Stomach (tissue), 4 donors: ENCODE data around the gene XXYLT1.

ENCODE experiments used
- POLR2A ChIP-seq, 4 donors: fragments of 450-650 bp; IDR thresholded peaks; one replicate each; pipeline ENCODE4 v1.6.1; 2016; ENCODE audit warnings: antibody characterized with exemption in 4 of 4, control low read depth in 2 of 4, mild to moderate bottlenecking in 1 of 4, moderate library complexity in 1 of 4
- TF ChIP-seq, protein P1 (sequence below), 7 experiments: fragments of 450-650 bp in 4 of 7; fragments of 200-600 bp in 3 of 7; sonication (generic) in 3 of 7; IDR thresholded peaks; one replicate each; pipeline ENCODE4 v1.5.1; 2016 to 2019; ENCODE audit warnings: antibody characterized with exemption in 7 of 7, control low read depth in 2 of 7, mild to moderate bottlenecking in 1 of 7

DNA sequence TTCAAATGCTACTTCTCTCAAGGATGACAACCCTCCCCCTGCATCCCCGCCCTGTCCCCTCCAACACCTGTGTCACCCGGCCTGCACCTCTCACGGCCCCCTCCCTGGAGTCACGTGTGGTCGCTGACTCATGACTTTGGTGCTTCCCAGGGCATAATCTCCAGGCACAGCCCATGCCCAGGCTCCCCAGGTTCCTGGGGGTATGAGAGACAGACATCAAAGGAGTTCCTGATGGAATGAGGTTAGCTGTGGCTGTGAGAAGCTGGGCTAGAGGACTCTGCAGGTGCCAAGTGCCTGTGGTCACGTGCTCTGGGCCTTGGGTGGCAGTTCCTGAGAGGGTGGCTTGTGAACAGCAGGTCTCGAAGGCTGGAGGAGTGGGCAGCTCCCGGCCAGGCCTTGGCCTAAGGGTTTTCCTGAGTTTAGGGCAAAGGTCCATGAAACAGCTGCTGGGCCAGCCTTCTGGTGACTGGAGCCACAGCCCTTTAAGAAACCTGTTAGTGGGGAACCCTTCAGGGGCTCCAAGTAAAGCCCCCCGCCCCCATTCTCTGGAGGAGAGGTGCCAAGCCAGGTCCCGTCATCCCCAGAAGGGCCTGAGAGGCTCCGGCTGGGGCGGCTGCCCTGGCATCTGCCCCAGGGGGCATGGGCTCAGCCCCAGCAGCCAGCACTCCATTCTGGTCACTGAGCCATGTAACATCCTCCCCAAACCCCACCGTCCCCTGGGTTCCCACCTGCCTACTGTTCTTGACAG, 230.0 kb downstream of the XXYLT1 start:
- TF ChIP-seq, protein P1, sequence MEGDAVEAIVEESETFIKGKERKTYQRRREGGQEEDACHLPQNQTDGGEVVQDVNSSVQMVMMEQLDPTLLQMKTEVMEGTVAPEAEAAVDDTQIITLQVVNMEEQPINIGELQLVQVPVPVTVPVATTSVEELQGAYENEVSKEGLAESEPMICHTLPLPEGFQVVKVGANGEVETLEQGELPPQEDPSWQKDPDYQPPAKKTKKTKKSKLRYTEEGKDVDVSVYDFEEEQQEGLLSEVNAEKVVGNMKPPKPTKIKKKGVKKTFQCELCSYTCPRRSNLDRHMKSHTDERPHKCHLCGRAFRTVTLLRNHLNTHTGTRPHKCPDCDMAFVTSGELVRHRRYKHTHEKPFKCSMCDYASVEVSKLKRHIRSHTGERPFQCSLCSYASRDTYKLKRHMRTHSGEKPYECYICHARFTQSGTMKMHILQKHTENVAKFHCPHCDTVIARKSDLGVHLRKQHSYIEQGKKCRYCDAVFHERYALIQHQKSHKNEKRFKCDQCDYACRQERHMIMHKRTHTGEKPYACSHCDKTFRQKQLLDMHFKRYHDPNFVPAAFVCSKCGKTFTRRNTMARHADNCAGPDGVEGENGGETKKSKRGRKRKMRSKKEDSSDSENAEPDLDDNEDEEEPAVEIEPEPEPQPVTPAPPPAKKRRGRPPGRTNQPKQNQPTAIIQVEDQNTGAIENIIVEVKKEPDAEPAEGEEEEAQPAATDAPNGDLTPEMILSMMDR (IDR thresholded peaks at IDR 0.05) = no peak
- TF ChIP-seq POLR2A (IDR thresholded peaks at IDR 0.05) = no peak
